ENCODE data around the gene MTA2.
A peak's percentile ranks its signal among the peaks of the same experiment; 100 is the strongest.

- no peak for TF ChIP-seq CTCF (IDR thresholded peaks at IDR 0.05 in 2 of 3, conservative IDR thresholded peaks at IDR 0.05 in 1 of 3; ENCODE audit: control insufficient read depth in 2 of 3, extremely low read depth in 1 of 3, insufficient read depth in 1 of 3, low read depth in 3 of 3, low read length in 3 of 3)
- peak; percentile 97 for TF ChIP-seq E2F8 (IDR thresholded peaks at IDR 0.05; ENCODE audit: low read depth, partially characterized antibody)
- peak; percentile 7; the same call in 1 of the 2 replicates for TF ChIP-seq ZSCAN29 (IDR thresholded peaks at IDR 0.05)
- peak; percentile 97 for TF ChIP-seq POLR2AphosphoS5 (IDR thresholded peaks at IDR 0.05; ENCODE audit: low read length)
- peak; percentile 86 for TF ChIP-seq ELK1 (IDR thresholded peaks at IDR 0.05; ENCODE audit: low read depth, low read length)
- TF ChIP-seq TCF7 (IDR thresholded peaks at IDR 0.05; ENCODE audit: borderline replicate concordance) = no peak
- TF ChIP-seq CHD1 (IDR thresholded peaks at IDR 0.05; ENCODE audit: low read depth, low read length) = no peak
These were observed 10.1 kb downstream of the MTA2 start, which contains the start of gene TUT1 for GRCh38 chr11:62591448-62592145.

Measured in GM12878 (cell line).